Skeletal muscle tissue (tissue), 4 donors: ENCODE data around the gene ARHGAP26. TPM values are rescaled to one million over a fixed set of nuclear protein-coding genes. Genes with fewer than 3 reads are reported as not detected.

ENCODE experiments used
- H3K27ac ChIP-seq: one replicate; pipeline ENCODE4 v1.7.0; 2013; ENCODE audit warnings: mild to moderate bottlenecking, low read depth, low read length, inconsistent platforms
- H3K27me3 ChIP-seq, 3 donors: one replicate each; pipeline ENCODE4 v1.7.0; 2013; ENCODE audit warnings: low read length in 3 of 3; ENCODE audit not compliant: control insufficient read depth in 3 of 3, insufficient read depth in 3 of 3
- H3K36me3 ChIP-seq, 3 donors: one replicate each; pipeline ENCODE4 v1.7.0; 2013; ENCODE audit warnings: low read length in 3 of 3; ENCODE audit not compliant: control insufficient read depth in 3 of 3, insufficient read depth in 3 of 3
- H3K4me1 ChIP-seq, 3 donors: one replicate each; pipeline ENCODE4 v1.7.0; 2013; ENCODE audit warnings: low read length in 3 of 3, mild to moderate bottlenecking in 3 of 3; ENCODE audit not compliant: control insufficient read depth in 3 of 3, insufficient read depth in 3 of 3
- H3K4me3 ChIP-seq, 3 donors: one replicate each; pipeline ENCODE4 v1.7.0; 2013; ENCODE audit warnings: low read length in 3 of 3
- H3K9ac ChIP-seq, 3 donors: one replicate each; pipeline ENCODE4 v1.7.0; 2013; ENCODE audit warnings: low read length in 3 of 3, mild to moderate bottlenecking in 3 of 3, moderate library complexity in 2 of 3, low read depth in 1 of 3
- H3K9me3 ChIP-seq, 3 donors: one replicate each; pipeline ENCODE4 v1.7.0; 2013; ENCODE audit warnings: low read length in 3 of 3; ENCODE audit not compliant: control insufficient read depth in 3 of 3
- total RNA-seq: library from RNA; depleted of rRNA; stranded (reverse); fragments of >200 nt; gene quantifications from one replicate; pipeline ENCODE4 v1.2.3, GENCODE V29; 2014
- donor health status: Osteomylitis.

ARHGAP26 gene
- total RNA-seq, 1 donor from 2014 or later, result 28.7 TPM

- no peak overlapping the region for H3K4me3 ChIP-seq
- H3K4me1 ChIP-seq, result peaks cover 16 to 30% (median 24%) of the 10 kb centered on the region in 3 donors
- no peaks in the 10 kb centered on the region for H3K9me3 ChIP-seq
- no peaks in the 10 kb centered on the region for H3K36me3 ChIP-seq
- no peak overlapping the region for H3K27ac ChIP-seq
- no peaks in the 10 kb centered on the region for H3K27me3 ChIP-seq
- no peak overlapping the region for H3K9ac ChIP-seq
Measured at GRCh38 chr5:143179126-143179740, 409.1 kb downstream of the ARHGAP26 start.

DNA sequence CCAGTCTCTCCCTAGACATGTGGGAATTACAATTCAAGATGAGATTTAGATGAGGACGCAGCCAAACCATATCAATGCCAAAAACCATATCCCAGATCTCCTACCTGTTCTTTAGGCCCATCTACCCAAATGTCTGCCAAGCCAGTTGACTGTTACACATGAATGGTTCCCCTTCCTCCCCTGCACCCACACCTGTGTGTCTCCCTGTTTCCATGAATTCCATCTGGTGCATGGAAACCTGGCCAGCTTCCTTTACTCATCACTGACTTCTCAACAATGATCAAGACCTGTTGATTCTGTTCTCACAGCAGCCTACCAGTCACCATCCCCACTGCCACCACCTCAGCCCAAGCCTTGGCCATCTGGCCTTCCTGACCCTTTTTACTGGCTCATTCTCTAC, 410.6 kb downstream of the ARHGAP26 start:
- peaks cover 19 to 30% (median 27%) of the 10 kb centered on the region in 3 donors for H3K4me1 ChIP-seq
- H3K27ac ChIP-seq, result no peak overlapping the region
- H3K4me3 ChIP-seq, result no peak overlapping the region
- no peaks in the 10 kb centered on the region for H3K27me3 ChIP-seq
- H3K36me3 ChIP-seq, result no peaks in the 10 kb centered on the region
- H3K9ac ChIP-seq, result no peak overlapping the region
- no peaks in the 10 kb centered on the region for H3K9me3 ChIP-seq

GRCh38 chr5:143181173-143181572, 411.0 kb downstream of the ARHGAP26 start:
- Histone ChIP-seq H3K27ac (no peak overlapping the region), H3K9ac (no peak overlapping the region), H3K4me3 (no peak overlapping the region), H3K27me3 (no peaks in the 10 kb centered on the region), H3K4me1 (peaks cover 23 to 29% (median 29%) of the 10 kb centered on the region in 3 donors), H3K9me3 (no peaks in the 10 kb centered on the region), H3K36me3 (no peaks in the 10 kb centered on the region)

DNA sequence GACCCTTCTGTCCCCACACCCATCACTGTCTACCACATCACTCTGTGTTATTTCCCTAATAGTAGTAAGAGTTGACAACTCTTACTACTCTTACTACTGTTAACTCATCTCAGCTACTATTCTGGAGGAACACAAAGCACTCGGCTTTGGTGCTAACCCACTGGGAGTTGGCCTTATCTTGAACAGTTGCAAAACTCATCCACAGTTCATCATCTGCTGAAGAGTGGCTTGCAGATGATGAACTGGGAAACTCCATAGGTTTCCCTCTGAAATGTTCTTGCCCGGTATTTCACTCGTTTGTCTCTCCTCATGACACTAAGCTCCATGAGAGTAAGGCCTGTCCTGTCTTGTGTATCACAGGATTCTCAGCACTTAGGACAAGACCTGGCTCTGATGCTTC, 411.9 kb downstream of the ARHGAP26 start:
- Histone ChIP-seq H3K4me3 (no peak overlapping the region), H3K27ac (no peak overlapping the region), H3K36me3 (no peaks in the 10 kb centered on the region), H3K9ac (no peak overlapping the region), H3K9me3 (no peaks in the 10 kb centered on the region), H3K27me3 (no peaks in the 10 kb centered on the region), H3K4me1 (peaks cover 23 to 30% (median 29%) of the 10 kb centered on the region in 3 donors)

DNA sequence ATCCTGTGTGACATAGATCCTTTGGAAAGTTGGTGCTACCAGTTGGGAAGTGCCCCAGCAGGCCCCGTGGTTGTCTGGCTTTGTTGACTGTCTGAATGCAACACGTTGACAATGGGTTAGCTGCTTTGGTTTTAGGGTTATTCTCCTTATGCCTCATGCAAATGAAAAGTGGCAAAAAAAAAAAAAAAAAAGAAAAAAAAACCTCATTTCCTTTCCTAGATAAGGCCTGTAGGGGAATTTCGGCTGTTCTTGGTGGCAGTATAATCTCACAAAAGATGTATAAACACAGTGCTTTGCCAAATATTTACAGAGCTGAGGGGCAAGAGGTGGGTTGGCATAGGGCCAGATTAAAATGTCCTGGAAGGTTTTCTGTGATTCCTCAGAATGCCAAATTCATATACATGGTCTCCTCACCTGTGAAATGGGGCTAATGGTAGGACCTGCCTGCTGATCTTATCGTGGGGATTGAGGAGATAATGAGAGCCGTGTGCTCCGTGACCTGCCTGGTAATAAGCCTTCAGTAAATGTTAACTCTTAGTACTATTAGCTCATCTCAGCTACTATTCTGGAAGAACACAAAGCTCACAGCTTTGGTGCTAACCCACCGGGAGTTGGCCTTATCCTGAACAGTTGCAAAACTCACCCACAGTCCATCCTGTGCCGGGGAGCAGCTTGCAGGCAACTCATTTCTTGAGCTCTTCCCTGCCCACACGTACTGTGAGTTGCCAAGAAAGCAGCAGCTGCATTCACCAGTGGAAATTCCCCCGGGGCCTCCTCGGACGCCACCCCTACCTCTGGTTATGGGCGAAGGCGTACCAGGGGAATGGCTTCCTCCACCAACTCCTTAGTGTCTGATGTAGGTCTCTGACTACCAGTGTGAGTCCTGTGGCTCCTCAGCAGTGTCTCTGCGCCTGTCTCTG, 413.0 kb downstream of the ARHGAP26 start:
- Histone ChIP-seq H3K9ac (no peak overlapping the region), H3K27me3 (no peaks in the 10 kb centered on the region), H3K4me1 (peaks cover 24 to 32% (median 28%) of the 10 kb centered on the region in 3 donors), H3K36me3 (no peaks in the 10 kb centered on the region), H3K9me3 (no peaks in the 10 kb centered on the region), H3K4me3 (no peak overlapping the region), H3K27ac (no peak overlapping the region)

DNA sequence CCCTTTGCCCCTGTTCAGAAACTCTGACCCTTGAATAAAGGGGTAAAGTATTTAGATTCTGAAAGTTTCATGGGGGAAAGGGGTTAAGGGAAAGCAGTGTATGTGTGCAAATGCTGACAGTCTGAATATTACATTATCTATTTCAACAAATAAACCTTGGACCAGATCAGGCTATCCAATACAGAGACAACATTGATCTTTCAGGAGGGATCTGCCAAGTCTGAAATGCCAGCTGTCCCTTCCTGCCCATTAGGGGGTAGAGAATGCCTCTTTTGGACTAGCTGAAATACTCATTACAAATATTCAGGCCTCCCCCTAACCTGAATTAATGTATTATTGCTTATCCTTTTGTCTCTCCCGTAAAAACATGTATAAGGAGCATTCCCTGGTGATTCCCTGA, 413.8 kb downstream of the ARHGAP26 start:
- Histone ChIP-seq H3K36me3 (no peaks in the 10 kb centered on the region), H3K9me3 (no peaks in the 10 kb centered on the region), H3K4me1 (peaks cover 24 to 32% (median 28%) of the 10 kb centered on the region in 3 donors), H3K9ac (no peak overlapping the region), H3K27me3 (no peaks in the 10 kb centered on the region), H3K27ac (no peak overlapping the region), H3K4me3 (no peak overlapping the region)

- Histone ChIP-seq H3K27ac (no peak overlapping the region), H3K9ac (no peak overlapping the region), H3K27me3 (no peaks in the 10 kb centered on the region), H3K4me1 (peaks cover 17 to 32% (median 28%) of the 10 kb centered on the region in 3 donors), H3K36me3 (no peaks in the 10 kb centered on the region), H3K9me3 (no peaks in the 10 kb centered on the region), H3K4me3 (no peak overlapping the region)
Measured at GRCh38 chr5:143186623-143187022, 416.4 kb downstream of the ARHGAP26 start.

GRCh38 chr5:143187495-143187894, 417.3 kb downstream of the ARHGAP26 start:
- H3K27ac ChIP-seq, result no peak overlapping the region
- peaks cover 17 to 28% (median 24%) of the 10 kb centered on the region in 3 donors for H3K4me1 ChIP-seq
- H3K27me3 ChIP-seq, result no peaks in the 10 kb centered on the region
- no peaks in the 10 kb centered on the region for H3K9me3 ChIP-seq
- H3K36me3 ChIP-seq, result peaks cover 0 to 3% (median 0%) of the 10 kb centered on the region in 3 donors
- H3K4me3 ChIP-seq, result no peak overlapping the region
- peak overlapping the region in 2 of 3 donors; percentile 3 to 45 for H3K9ac ChIP-seq

DNA sequence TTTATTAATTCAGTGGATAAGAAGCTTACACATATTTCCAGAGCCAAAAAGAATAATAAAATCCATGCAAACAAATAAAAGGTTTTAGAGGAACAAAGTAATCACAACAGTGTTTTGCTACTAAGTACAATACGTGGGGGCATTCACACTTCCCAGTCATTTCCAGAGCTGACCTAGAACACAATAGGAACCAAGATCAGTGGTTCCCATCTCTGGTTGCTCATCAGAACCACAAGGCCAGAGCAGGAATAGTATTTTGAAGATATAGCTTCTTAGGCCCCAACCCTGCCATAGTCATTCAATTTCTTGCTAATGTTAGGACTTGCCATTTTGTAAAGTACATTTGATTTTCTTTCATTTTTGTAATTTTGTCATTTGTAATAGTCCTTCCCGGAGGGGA, 417.9 kb downstream of the ARHGAP26 start:
- Histone ChIP-seq H3K27ac (no peak overlapping the region), H3K4me1 (peaks cover 15 to 28% (median 22%) of the 10 kb centered on the region in 3 donors), H3K36me3 (peaks cover 0 to 3% (median 0%) of the 10 kb centered on the region in 3 donors), H3K27me3 (no peaks in the 10 kb centered on the region), H3K9ac (no peak overlapping the region), H3K9me3 (no peaks in the 10 kb centered on the region), H3K4me3 (no peak overlapping the region)

- Histone ChIP-seq H3K9ac (no peak overlapping the region), H3K4me3 (no peak overlapping the region), H3K9me3 (no peaks in the 10 kb centered on the region), H3K27ac (no peak overlapping the region), H3K4me1 (peaks cover 9 to 25% (median 20%) of the 10 kb centered on the region in 3 donors), H3K36me3 (peaks cover 0 to 3% (median 0%) of the 10 kb centered on the region in 3 donors), H3K27me3 (no peaks in the 10 kb centered on the region)
Measured at GRCh38 chr5:143188692-143189091, 418.5 kb downstream of the ARHGAP26 start.
